GM12878 (cell line): ENCODE results near the gene NAV2. TPM values are rescaled to one million over a fixed set of nuclear protein-coding genes. Genes with fewer than 3 reads are reported as not detected.

ENCODE experiments used
- ATAC-seq: fragments of 200-7000 bp; cut with Tn5 transposase; 3 replicates; pipeline ENCODE4 v1.9.1; 2020; ENCODE audit warnings: mild to moderate bottlenecking, moderate library complexity
- BruUV-seq: library from RNA; stranded (reverse); fragments of 400-500 nt; replicated peaks from 2 replicates; lab custom pipeline; 2021; lab: Mats Ljungman, UMichigan
- CTCF ChIA-PET: fragments of 300-600 bp; sonication (Branson Sonifier 250); formaldehyde crosslinking; extraction: SDS; loops from one replicate; lab custom pipeline; 2021; ENCODE audit warnings: inconsistent platforms; lab: Yijun Ruan, JAX
- POLR2A ChIA-PET: fragments of 350-600 bp; formaldehyde crosslinking; extraction: SDS; loops from one replicate; lab custom pipeline; 2021; ENCODE audit warnings: inconsistent platforms; lab: Charles Lee
- RAD21 ChIA-PET: fragments of 300-600 bp; sonication (Branson Sonifier 250); formaldehyde crosslinking; loops from one replicate; lab custom pipeline; 2023; ENCODE audit warnings: antibody characterized with exemption; ENCODE audit not compliant: unreplicated experiment; lab: Charles Lee
- SMC1A ChIA-PET: fragments of 300-600 bp; sonication (Branson Sonifier 250); formaldehyde crosslinking; loops from one replicate; lab custom pipeline; 2023; ENCODE audit not compliant: unreplicated experiment, uncharacterized antibody; lab: Charles Lee
- DNase-seq: peaks from one replicate; pipeline ENCODE4 v3.0.0-alpha.2; 2011; ENCODE audit warnings: low read depth, low spot score
- FAIRE-seq: peaks from 3 replicates; lab custom pipeline; 2011; peaks lifted over from hg19 to GRCh38; lab: Jason Lieb, UNC
- H2AFZ ChIP-seq: 2 replicates; pipeline ENCODE4 v1.6.0; 2011; ENCODE audit warnings: low read depth, low read length, control low read depth; ENCODE audit not compliant: control insufficient read depth
- H3K27ac ChIP-seq: 2 replicates; pipeline ENCODE4 v1.5.1; 2011; ENCODE audit warnings: control low read depth; ENCODE audit not compliant: control insufficient read depth, insufficient read depth
- H3K27me3 ChIP-seq, 2 experiments: replicated peaks in 1 of 2; 2 replicates each; pipeline versions ENCODE4 v1.6.0 to v1.6.1; 2011; ENCODE audit warnings: low read length in 1 of 2; ENCODE audit not compliant: control insufficient read depth in 2 of 2, insufficient read depth in 2 of 2
- H3K36me3 ChIP-seq, 2 experiments: 2 replicates each; pipeline ENCODE4 v1.5.1; 2011; ENCODE audit warnings: low read length in 1 of 2; ENCODE audit not compliant: control insufficient read depth in 2 of 2, insufficient read depth in 2 of 2
- H3K4me1 ChIP-seq: 2 replicates; pipeline ENCODE4 v1.6.1; 2011; ENCODE audit warnings: mild to moderate bottlenecking, low read length, moderate library complexity, mixed read lengths; ENCODE audit not compliant: control insufficient read depth, insufficient read depth
- H3K4me2 ChIP-seq: 2 replicates; pipeline ENCODE4 v1.6.0; 2011; ENCODE audit warnings: control low read depth; ENCODE audit not compliant: control insufficient read depth, insufficient read depth
- H3K4me3 ChIP-seq: fragments of 200-600 bp; sonication (generic); 2 replicates; pipeline ENCODE4 v1.5.1; 2016
- H3K79me2 ChIP-seq: 2 replicates; pipeline ENCODE4 v1.6.0; 2011; ENCODE audit warnings: low read length; ENCODE audit not compliant: control insufficient read depth, insufficient read depth
- H3K9ac ChIP-seq: 2 replicates; pipeline ENCODE4 v1.8.0; 2011; ENCODE audit warnings: low read length, control low read depth, mixed read lengths; ENCODE audit not compliant: control insufficient read depth, insufficient read depth
- H3K9me3 ChIP-seq: replicated peaks from 3 replicates; pipeline ENCODE4 v1.5.1; 2011; ENCODE audit warnings: mild to moderate bottlenecking, low read length; ENCODE audit not compliant: control insufficient read depth, insufficient read depth
- H4K20me1 ChIP-seq: 2 replicates; pipeline ENCODE4 v1.6.0; 2011; ENCODE audit not compliant: control insufficient read depth, insufficient read depth
- BACH1 ChIP-seq: fragments of 450-650 bp; IDR thresholded peaks from 2 replicates; pipeline ENCODE4 v1.6.1; 2017; ENCODE audit warnings: mild to moderate bottlenecking, borderline replicate concordance
- CREB1 ChIP-seq: IDR thresholded peaks from 2 replicates; pipeline ENCODE4 v1.6.1; 2012; ENCODE audit warnings: low read depth, mild to moderate bottlenecking, inconsistent platforms
- EGR1 ChIP-seq, 2 experiments: IDR thresholded peaks; 1 replicate in 1 of 2; 2 replicates in 1 of 2; pipeline ENCODE4 v1.6.1; 2011 to 2012; ENCODE audit warnings: low read depth in 2 of 2, low read length in 2 of 2, borderline replicate concordance in 1 of 2, mild to moderate bottlenecking in 1 of 2, moderate library complexity in 1 of 2
- EZH2 ChIP-seq: IDR thresholded peaks from 2 replicates; pipeline ENCODE4 v1.6.1; 2012; ENCODE audit warnings: low read depth, mild to moderate bottlenecking, control low read depth, inconsistent platforms, low read length, borderline replicate concordance; ENCODE audit not compliant: control insufficient read depth
- FOXM1 ChIP-seq: IDR thresholded peaks from 2 replicates; pipeline ENCODE4 v1.6.1; 2012; ENCODE audit warnings: low read depth, mild to moderate bottlenecking, inconsistent platforms, low read length, moderate library complexity
- IKZF1 ChIP-seq: fragments of 450-650 bp; conservative IDR thresholded peaks from 2 replicates; pipeline ENCODE4 v1.6.1; 2017; ENCODE audit warnings: antibody characterized with exemption, mild to moderate bottlenecking
- NFXL1 ChIP-seq: fragments of 450-650 bp; IDR thresholded peaks from 2 replicates; pipeline ENCODE4 v1.6.1; 2017; ENCODE audit warnings: antibody characterized with exemption, mild to moderate bottlenecking, borderline replicate concordance
- NR2C1 ChIP-seq: fragments of 450-650 bp; IDR thresholded peaks from 2 replicates; pipeline ENCODE4 v1.6.1; 2017; ENCODE audit warnings: antibody characterized with exemption, mild to moderate bottlenecking, moderate library complexity
- RCOR1 ChIP-seq: conservative IDR thresholded peaks from 2 replicates; pipeline ENCODE4 v1.6.1; 2012; ENCODE audit warnings: low read depth, low read length, improper control_type of control experiment
- RELA ChIP-seq: fragments of 450-650 bp; IDR thresholded peaks from 2 replicates; pipeline ENCODE4 v1.8.0; 2014; ENCODE audit warnings: borderline replicate concordance; ENCODE audit not compliant: partially characterized antibody
- SMARCA5 ChIP-seq: fragments of 450-650 bp; IDR thresholded peaks from 2 replicates; pipeline ENCODE4 v1.6.1; 2017; ENCODE audit warnings: mild to moderate bottlenecking
- SPI1 ChIP-seq: IDR thresholded peaks from 2 replicates; pipeline ENCODE4 v1.6.1; 2011; ENCODE audit warnings: low read depth, mild to moderate bottlenecking, low read length, moderate library complexity, borderline replicate concordance; ENCODE audit not compliant: insufficient read depth
- YBX1 ChIP-seq: fragments of 450-650 bp; IDR thresholded peaks from 2 replicates; pipeline ENCODE4 v1.6.1; 2016; ENCODE audit warnings: antibody characterized with exemption
- WGBS: methylation state at CpG from one replicate; pipeline ENCODE4 v1.1.6; 2016; ENCODE audit warnings: low lambda C conversion rate; ENCODE audit not compliant: insufficient replicate concordance, insufficient coverage; ENCODE audit errors: missing lambda C conversion rate; 5-methylcytosine and 5-hydroxymethylcytosine counted together
- in situ Hi-C: fragments of 300-500 bp; cut with MboI; formaldehyde crosslinking; loops from 9 replicates; pipeline ENCODE4 v1.14.3; 2018; ENCODE audit warnings: mixed read lengths
- intact Hi-C: fragments of 100-400 bp; cut with micrococcal nuclease; formaldehyde crosslinking; loops from one replicate; pipeline ENCODE4 v1.14.2; 2022; ENCODE audit not compliant: unreplicated experiment
- polyA plus RNA-seq, 11 experiments: library from polyadenylated mRNA; depleted of rRNA in 4 of 11; unstranded in 6 of 11; stranded (reverse) in 5 of 11; fragments of >200 nt; fragmentation: Nextera tagmentation in 4 of 11; fragmentation: Illumina TruSeq in 1 of 11; extraction: Ambion mirVana in 4 of 11; extraction: Trizol in 1 of 11; gene quantifications; 1 replicate in 1 of 11; 2 replicates in 10 of 11; pipeline versions ENCODE4 v1.2.1 to v1.2.3, GENCODE V29; 2011 to 2016; ENCODE audit warnings: inconsistent platforms in 2 of 11, missing spikeins in 2 of 11, low read depth in 1 of 11
- total RNA-seq, 4 experiments: library from RNA; depleted of rRNA in 3 of 4; stranded (reverse); fragments of >200 nt in 3 of 4; fragmentation: Illumina TruSeq in 1 of 4; extraction: Trizol in 1 of 4; gene quantifications; 2 replicates each; pipeline versions ENCODE4 v1.2.1 to v1.2.3, GENCODE V29; 2013 to 2021
- TF ChIP-seq, protein P1 (sequence below): fragments of 450-650 bp; formaldehyde crosslinking; IDR thresholded peaks from 2 replicates; pipeline ENCODE4 v1.4.0; 2020; ENCODE audit warnings: mild to moderate bottlenecking, moderate library complexity
- TF ChIP-seq, protein P2 (sequence below): fragments of 450-650 bp; IDR thresholded peaks from 2 replicates; pipeline ENCODE4 v1.6.1; 2017; ENCODE audit warnings: mild to moderate bottlenecking, low read depth, inconsistent platforms; ENCODE audit not compliant: poor library complexity, severe bottlenecking
- TF ChIP-seq, protein P3 (sequence below): fragments of 450-650 bp; IDR thresholded peaks from 2 replicates; pipeline ENCODE4 v1.6.1; 2017; ENCODE audit warnings: antibody characterized with exemption, mild to moderate bottlenecking, moderate library complexity

The NAV2 gene
- total and polyA plus RNA-seq, 10 of the 15 experiments (the other 5 are each of a cell fraction or from before 2014, with no cell fraction given), result 0.35 to 6.1 (median 1.1) TPM

GRCh38 chr11:19740586-19740985 lies 27.9 kb downstream of the NAV2 start:
- no peaks in the 10 kb centered on the region for H3K36me3 ChIP-seq
- no peak overlapping the region for H3K4me2 ChIP-seq
- ChIA-PET POLR2A (no interaction called here), RAD21 (interaction anchor here (0.6 to 1.4 kb wide), 2 partner anchors 40 to 183 kb away, joined by 3 read pairs; no protein-coding TSS in a partner anchor), CTCF (interaction anchor here (4.4 kb wide), 1 partner anchor 176 kb away, joined by 32 read pairs; no protein-coding TSS in a partner anchor), SMC1A (interaction anchor here (0.8 kb wide), 1 partner anchor 60 kb away, joined by 3 read pairs; no protein-coding TSS in a partner anchor)
- no peak overlapping the region for H2AFZ ChIP-seq
- DNase-seq (no peak), FAIRE-seq (no peak), ATAC-seq (no peak)
- no TSS peak for BruUV-seq
- no peak overlapping the region for H3K27ac ChIP-seq
- no peaks in the 10 kb centered on the region for H3K9me3 ChIP-seq
- no peaks in the 10 kb centered on the region for H4K20me1 ChIP-seq
- intact Hi-C loops (loop anchor here (5.0 kb wide), 3 partner anchors 428 to 668 kb away; no protein-coding TSS in a partner anchor), in situ Hi-C loops (loop anchor here (25.0 kb wide), 1 partner anchor 428 kb away; no protein-coding TSS in a partner anchor)
- WGBS, result 80% methylated on average over 1 of the region's 1 CpG
- no peaks in the 10 kb centered on the region for H3K79me2 ChIP-seq
- H3K4me3 ChIP-seq, result no peak overlapping the region
- no peaks in the 10 kb centered on the region for H3K4me1 ChIP-seq
- no peak overlapping the region for H3K9ac ChIP-seq
- no peaks in the 10 kb centered on the region for H3K27me3 ChIP-seq
- TF ChIP-seq NFXL1 (no peak), CREB1 (no peak), IKZF1 (no peak), NR2C1 (no peak), SPI1 (no peak), FOXM1 (no peak), EGR1 (IDR thresholded peaks at IDR 0.05; ENCODE audit: borderline replicate concordance in 1 of 2, low read depth in 2 of 2, low read length in 2 of 2) (no peak), RELA (no peak), SMARCA5 (no peak), EZH2 (no peak), BACH1 (no peak), YBX1 (no peak), RCOR1 (no peak)
- TF ChIP-seq, protein P1, sequence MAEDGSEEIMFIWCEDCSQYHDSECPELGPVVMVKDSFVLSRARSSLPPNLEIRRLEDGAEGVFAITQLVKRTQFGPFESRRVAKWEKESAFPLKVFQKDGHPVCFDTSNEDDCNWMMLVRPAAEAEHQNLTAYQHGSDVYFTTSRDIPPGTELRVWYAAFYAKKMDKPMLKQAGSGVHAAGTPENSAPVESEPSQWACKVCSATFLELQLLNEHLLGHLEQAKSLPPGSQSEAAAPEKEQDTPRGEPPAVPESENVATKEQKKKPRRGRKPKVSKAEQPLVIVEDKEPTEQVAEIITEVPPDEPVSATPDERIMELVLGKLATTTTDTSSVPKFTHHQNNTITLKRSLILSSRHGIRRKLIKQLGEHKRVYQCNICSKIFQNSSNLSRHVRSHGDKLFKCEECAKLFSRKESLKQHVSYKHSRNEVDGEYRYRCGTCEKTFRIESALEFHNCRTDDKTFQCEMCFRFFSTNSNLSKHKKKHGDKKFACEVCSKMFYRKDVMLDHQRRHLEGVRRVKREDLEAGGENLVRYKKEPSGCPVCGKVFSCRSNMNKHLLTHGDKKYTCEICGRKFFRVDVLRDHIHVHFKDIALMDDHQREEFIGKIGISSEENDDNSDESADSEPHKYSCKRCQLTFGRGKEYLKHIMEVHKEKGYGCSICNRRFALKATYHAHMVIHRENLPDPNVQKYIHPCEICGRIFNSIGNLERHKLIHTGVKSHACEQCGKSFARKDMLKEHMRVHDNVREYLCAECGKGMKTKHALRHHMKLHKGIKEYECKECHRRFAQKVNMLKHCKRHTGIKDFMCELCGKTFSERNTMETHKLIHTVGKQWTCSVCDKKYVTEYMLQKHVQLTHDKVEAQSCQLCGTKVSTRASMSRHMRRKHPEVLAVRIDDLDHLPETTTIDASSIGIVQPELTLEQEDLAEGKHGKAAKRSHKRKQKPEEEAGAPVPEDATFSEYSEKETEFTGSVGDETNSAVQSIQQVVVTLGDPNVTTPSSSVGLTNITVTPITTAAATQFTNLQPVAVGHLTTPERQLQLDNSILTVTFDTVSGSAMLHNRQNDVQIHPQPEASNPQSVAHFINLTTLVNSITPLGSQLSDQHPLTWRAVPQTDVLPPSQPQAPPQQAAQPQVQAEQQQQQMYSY (CRISPR knock-in tag), result no peak
- TF ChIP-seq, protein P2, sequence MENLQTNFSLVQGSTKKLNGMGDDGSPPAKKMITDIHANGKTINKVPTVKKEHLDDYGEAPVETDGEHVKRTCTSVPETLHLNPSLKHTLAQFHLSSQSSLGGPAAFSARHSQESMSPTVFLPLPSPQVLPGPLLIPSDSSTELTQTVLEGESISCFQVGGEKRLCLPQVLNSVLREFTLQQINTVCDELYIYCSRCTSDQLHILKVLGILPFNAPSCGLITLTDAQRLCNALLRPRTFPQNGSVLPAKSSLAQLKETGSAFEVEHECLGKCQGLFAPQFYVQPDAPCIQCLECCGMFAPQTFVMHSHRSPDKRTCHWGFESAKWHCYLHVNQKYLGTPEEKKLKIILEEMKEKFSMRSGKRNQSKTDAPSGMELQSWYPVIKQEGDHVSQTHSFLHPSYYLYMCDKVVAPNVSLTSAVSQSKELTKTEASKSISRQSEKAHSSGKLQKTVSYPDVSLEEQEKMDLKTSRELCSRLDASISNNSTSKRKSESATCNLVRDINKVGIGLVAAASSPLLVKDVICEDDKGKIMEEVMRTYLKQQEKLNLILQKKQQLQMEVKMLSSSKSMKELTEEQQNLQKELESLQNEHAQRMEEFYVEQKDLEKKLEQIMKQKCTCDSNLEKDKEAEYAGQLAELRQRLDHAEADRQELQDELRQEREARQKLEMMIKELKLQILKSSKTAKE, result no peak
- TF ChIP-seq, protein P3, sequence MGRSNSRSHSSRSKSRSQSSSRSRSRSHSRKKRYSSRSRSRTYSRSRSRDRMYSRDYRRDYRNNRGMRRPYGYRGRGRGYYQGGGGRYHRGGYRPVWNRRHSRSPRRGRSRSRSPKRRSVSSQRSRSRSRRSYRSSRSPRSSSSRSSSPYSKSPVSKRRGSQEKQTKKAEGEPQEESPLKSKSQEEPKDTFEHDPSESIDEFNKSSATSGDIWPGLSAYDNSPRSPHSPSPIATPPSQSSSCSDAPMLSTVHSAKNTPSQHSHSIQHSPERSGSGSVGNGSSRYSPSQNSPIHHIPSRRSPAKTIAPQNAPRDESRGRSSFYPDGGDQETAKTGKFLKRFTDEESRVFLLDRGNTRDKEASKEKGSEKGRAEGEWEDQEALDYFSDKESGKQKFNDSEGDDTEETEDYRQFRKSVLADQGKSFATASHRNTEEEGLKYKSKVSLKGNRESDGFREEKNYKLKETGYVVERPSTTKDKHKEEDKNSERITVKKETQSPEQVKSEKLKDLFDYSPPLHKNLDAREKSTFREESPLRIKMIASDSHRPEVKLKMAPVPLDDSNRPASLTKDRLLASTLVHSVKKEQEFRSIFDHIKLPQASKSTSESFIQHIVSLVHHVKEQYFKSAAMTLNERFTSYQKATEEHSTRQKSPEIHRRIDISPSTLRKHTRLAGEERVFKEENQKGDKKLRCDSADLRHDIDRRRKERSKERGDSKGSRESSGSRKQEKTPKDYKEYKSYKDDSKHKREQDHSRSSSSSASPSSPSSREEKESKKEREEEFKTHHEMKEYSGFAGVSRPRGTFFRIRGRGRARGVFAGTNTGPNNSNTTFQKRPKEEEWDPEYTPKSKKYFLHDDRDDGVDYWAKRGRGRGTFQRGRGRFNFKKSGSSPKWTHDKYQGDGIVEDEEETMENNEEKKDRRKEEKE, result no peak
